ENCODE data around the gene SOX8.
"Not testable (repeated sequence)": the region's sequence is repeated elsewhere in the genome, so short reads cannot be mapped to it uniquely, and the experiment has no call there.

The SOX8 gene

DNA sequence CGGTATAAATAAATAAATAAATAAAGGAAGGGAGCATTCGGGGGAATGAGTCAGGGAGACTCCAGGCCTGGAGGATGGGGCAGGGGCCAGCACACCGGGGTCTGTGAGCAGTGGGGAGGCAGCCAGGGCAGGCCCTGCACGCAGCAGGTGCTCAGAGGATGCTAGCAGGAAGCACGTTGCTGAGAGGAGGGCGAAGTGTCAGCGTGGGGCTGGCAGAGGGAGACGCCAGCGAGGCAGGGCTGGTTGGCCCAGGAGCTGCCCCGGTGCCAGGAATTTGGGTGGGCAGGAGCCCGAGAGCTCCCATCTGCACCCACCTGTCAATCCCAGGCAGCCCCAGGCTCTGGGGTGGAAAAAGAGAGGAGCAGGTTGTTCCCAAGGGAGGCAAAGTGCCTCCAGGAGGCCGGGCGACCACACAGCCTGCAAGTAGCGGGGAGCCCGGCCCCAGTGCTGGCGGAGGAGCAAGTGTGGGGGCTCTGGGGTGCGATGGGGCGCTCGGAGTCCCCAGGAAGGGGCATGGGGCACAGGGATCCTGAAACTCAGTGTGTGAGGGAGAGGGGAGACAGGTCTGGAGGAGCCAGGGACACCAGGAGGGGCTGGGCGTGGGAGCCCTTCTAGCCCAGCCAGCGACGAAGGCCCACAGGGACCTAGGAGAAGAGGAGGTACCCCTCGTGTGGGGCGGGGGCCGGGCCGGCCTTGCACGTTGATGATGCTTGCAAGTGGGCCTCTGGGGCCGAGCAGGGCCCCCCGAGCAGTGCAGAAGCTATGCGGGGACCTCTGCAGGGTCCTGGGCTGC, 28.0 kb downstream of the SOX8 start:
- DNase-seq (ENCODE audit: low spot score) = no peak

DNA sequence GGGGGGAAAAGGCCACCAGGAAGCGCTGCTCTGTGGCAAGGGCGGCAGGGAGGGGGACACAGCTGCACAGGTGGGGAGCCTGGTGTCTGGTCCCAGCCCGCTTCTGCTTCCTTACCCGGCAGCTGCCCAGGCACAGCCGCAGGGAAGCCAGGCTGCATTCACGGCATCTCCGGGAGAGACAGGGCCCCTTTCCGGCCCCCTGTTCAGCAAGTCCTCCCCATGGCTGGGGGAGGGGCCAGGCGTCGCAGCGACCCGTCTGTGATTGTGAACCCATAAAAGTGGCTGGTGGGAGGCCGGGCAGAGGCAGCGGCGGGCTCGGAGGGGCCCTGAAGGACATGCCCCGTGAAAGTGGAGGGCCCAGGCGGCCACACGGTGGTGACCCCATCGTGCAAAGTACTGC, 28.7 kb downstream of the SOX8 start:
- no peak for DNase-seq (ENCODE audit: low spot score)

- DNase-seq (ENCODE audit: low spot score) = no peak
These were observed 29.2 kb downstream of the SOX8 start for GRCh38 chr16:1010815-1011214.

GRCh38 chr16:1011316-1012082, 29.9 kb downstream of the SOX8 start:
- DNase-seq (ENCODE audit: low spot score) = no peak

- DNase-seq (ENCODE audit: low spot score) = no peak
These were observed 30.6 kb downstream of the SOX8 start for GRCh38 chr16:1012135-1012534.

- DNase-seq (ENCODE audit: low spot score) = no peak
These were observed 31.4 kb downstream of the SOX8 start for GRCh38 chr16:1012722-1013592.

DNA sequence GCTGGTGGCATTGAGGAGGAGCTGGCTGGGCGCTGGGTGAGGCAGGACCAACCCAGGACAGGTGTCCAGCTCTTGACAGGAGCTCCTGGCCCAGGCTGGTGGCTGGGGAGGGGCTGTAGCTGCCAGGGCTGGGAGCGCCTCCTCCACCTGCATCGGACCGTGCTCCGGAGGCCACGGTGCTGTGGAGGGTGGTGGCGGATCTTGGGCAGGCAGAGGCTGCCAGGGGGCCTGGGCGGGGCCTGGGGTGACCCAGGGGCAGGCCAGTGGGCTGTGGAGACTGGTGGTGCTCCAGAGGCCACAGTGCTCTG, 32.0 kb downstream of the SOX8 start:
- DNase-seq (ENCODE audit: low spot score) = no peak

DNA sequence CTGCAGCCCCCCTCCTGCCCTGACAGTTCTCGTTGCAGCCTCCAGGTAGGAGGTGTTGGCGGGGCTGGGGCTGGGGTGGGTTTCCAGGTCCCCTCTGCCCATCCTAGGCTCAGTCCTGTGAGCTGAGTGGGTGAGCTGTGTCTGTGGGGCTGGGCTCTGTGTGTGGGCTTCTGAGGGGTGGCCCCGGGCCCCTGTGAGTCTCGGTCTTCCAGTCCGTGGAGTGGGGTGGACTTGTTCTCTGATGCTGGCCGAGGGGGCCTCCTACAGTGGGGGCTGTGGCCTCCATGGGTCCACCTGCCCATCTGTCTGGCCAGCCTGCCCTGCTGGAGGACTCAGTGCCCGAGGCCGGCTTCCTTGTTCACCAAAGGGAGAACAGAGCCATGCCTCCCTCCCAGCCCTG, 32.7 kb downstream of the SOX8 start:
- DNase-seq (ENCODE audit: low spot score) = no peak

- DNase-seq (ENCODE audit: low spot score) = peak; percentile 62
These were observed 33.4 kb downstream of the SOX8 start for GRCh38 chr16:1014771-1015495.

GRCh38 chr16:1018447-1019198, 37.1 kb downstream of the SOX8 start:
- DNase-seq (ENCODE audit: low spot score) = no peak

DNA sequence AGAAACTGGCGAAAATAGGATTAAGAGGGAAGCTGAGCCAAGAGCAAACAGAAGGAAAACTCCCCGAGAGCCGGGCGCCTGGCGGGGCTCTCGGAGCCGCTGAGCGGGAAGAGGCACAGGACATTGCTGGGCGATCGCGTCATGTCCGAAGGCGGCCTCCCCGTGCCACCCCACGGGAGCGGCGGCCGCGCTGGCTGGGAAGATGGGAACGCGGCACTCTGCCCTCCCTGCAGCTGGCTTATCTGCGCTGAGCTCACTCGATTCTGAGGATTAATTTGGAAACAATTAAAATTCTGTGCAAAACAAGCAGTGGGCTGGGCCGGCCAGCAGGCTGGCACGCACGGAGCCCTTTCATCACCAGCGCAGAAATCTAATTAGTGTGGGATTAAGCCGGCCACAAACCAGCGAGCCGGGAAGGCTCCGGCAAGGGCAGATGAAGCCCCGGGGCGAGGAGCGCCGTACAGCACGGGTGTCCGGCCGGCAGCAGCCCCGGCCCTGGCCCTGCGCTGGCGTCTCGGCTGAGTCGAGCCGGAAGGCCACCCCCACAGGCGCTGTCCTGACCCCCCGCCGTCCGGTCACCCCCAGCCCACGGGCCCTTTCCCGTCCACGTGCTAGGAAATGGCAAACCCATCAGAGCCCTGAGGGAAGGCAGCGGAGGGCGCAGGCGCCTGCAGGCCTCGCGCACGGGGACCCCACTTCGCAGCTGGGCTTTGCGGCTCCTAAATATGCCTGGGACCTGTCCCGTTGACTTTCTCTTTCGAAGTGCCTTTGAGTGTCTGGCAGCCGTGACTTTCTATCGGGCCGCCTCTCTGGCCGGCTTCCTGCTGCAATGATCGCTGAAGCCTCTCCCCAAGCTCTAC, 37.9 kb downstream of the SOX8 start:
- peak; percentile 95 for DNase-seq (ENCODE audit: low spot score)

GRCh38 chr16:1020091-1020399, 38.5 kb downstream of the SOX8 start:
- DNase-seq (ENCODE audit: low spot score) = no peak

- DNase-seq (ENCODE audit: low spot score) = no peak
These were observed 39.0 kb downstream of the SOX8 start for GRCh38 chr16:1020591-1020990.

DNA sequence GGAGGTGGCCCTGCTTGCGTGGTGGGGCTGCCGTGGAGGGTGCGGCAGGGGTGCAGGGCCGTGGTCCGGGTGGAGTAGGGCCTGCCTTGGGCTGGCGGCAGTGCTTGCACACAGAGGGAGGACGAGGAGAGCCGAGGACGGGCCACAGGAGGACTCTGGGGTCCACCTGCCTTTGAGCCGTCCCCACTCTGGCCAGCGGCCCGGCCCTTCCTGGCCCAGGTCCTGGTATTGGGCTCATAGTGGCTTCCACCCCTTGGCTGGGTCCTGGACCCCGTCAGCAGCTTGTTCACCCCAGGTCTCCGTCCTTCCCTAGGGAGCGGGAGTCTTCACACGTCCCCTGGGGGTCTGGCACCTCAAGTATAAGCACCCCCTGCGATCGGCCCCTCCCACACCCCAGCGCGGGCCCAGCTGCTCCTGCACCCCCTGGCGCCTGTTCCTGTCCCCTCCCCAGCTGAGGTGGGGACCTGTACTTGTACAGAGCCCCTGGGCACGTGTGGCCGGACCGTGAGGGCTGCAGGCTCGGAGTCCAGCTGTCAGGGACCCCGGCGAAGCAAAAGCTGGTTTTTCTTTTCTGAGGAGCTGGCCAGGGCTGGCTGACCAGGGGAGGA, 40.1 kb downstream of the SOX8 start:
- no peak for DNase-seq (ENCODE audit: low spot score)

DNA sequence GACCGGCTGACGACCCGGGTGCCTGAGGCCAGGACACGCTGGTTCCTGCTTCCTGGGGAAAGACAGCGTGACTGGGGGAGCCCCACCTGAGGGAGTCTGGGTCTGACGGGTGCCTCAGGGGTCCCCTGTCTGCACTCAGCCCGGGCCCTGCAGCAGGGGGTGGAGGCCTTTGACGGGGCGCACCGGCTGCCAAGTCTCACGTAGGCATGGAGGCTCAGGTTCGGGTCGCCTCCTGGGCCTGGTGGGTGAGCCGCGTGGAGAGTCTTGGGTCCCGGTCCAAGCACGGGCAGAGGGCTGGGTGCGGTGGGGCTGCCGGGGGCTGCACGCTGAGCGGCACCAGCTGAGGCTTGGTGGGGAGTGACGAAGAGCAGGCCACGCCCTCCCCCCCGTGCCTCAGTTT, 40.9 kb downstream of the SOX8 start:
- DNase-seq (ENCODE audit: low spot score) = no peak

GRCh38 chr16:1024138-1024537, 42.6 kb downstream of the SOX8 start:
- no peak for DNase-seq (ENCODE audit: low spot score)

DNA sequence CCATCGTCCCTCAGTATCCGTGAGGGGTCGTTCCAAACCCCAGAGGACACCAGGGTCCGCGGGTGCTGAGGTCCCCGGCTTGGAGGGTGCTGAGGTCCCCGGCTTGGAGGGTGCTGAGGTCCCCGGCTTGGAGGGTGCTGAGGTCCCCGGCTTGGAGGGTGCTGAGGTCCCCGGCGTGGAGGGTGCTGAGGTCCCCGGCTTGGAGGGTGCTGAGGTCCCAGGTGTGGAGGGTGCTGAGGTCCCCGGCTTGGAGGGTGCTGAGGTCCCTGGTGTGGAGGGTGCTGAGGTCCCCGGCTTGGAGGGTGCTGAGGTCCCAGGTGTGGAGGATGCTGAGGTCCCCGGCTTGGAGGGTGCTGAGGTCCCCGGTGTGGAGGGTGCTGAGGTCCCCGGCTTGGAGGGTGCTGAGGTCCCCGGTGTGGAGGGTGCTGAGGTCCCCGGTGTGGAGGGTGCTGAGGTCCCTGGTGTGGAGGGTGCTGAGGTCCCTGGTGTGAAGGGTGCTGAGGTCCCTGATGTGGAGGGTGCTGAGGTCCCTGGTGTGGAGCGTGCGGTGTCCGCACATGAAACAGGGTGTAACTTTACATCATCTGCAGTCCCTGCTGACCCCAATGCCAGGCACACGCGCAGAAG, 43.7 kb downstream of the SOX8 start:
- DNase-seq (ENCODE audit: low spot score) = not testable (repeated sequence)

- no peak for DNase-seq (ENCODE audit: low spot score)
These were observed 44.6 kb downstream of the SOX8 start for GRCh38 chr16:1026057-1026783.

Data from AG20443 (cell line).